Suprapubic skin (tissue), 4 donors: ENCODE results near the gene CCDC33. TPM values are rescaled to one million over a fixed set of nuclear protein-coding genes. Genes with fewer than 3 reads are reported as not detected.

Source experiments
- DNase-seq, 2 donors: peaks; one replicate each; pipeline ENCODE4 v3.0.0-alpha.2; 2019; ENCODE audit warnings: low spot score in 2 of 2
- H3K27ac ChIP-seq: fragments of 200-600 bp; sonication (generic); one replicate; pipeline ENCODE4 v1.5.1; 2019
- H3K27me3 ChIP-seq: fragments of 200-600 bp; sonication (generic); one replicate; pipeline ENCODE4 v1.5.1; 2019
- H3K36me3 ChIP-seq: fragments of 200-600 bp; sonication (generic); one replicate; pipeline ENCODE4 v1.5.1; 2019
- H3K4me1 ChIP-seq: fragments of 200-600 bp; sonication (generic); one replicate; pipeline ENCODE4 v1.5.1; 2019
- H3K4me3 ChIP-seq: fragments of 200-600 bp; sonication (generic); one replicate; pipeline ENCODE4 v1.5.1; 2019; ENCODE audit warnings: mild to moderate bottlenecking
- H3K9me3 ChIP-seq: fragments of 200-600 bp; sonication (generic); one replicate; pipeline ENCODE4 v1.5.1; 2019
- CTCF ChIP-seq, 2 donors: fragments of 200-600 bp in 1 of 2; fragments of 450-650 bp in 1 of 2; sonication (generic) in 1 of 2; IDR thresholded peaks; one replicate each; pipeline ENCODE4 v1.5.1; 2016 to 2019; ENCODE audit warnings: antibody characterized with exemption in 2 of 2, mild to moderate bottlenecking in 1 of 2, moderate library complexity in 1 of 2
- EP300 ChIP-seq: sonication (generic); formaldehyde crosslinking; IDR thresholded peaks from one replicate; pipeline ENCODE4 v1.6.1; 2017; ENCODE audit warnings: antibody characterized with exemption
- POLR2A ChIP-seq, 2 donors: fragments of 450-650 bp; IDR thresholded peaks; one replicate each; pipeline ENCODE4 v1.6.1; 2017; ENCODE audit warnings: antibody characterized with exemption in 2 of 2, mild to moderate bottlenecking in 2 of 2, moderate library complexity in 2 of 2
- POLR2AphosphoS5 ChIP-seq, 3 donors: sonication (generic); formaldehyde crosslinking; IDR thresholded peaks; one replicate each; pipeline ENCODE4 v1.6.1; 2017; ENCODE audit warnings: antibody characterized with exemption in 3 of 3
- WGBS: methylation state at CpG from one replicate; pipeline ENCODE4 v1.1.5; 2018; 5-methylcytosine and 5-hydroxymethylcytosine counted together
- total RNA-seq, 4 donors: library from RNA; depleted of rRNA; stranded (reverse); fragments of >200 nt; gene quantifications; one replicate each; pipeline ENCODE4 v1.1.0, GENCODE V29; 2016

Gene CCDC33
- total RNA-seq, 4 donors from 2014 or later: 0.60 TPM; not detected in 3

GRCh38 chr15:74250266-74250665 is 14.1 kb downstream of the CCDC33 start:
- TF ChIP-seq EP300 (no peak), POLR2A (IDR thresholded peaks at IDR 0.05) (no peak), POLR2AphosphoS5 (IDR thresholded peaks at IDR 0.05) (no peak), CTCF (IDR thresholded peaks at IDR 0.05) (no peak)
- WGBS: 86% methylated on average over 6 of the region's 6 CpGs
- Histone ChIP-seq H3K4me1 (peaks cover 6% of the 10 kb centered on the region), H3K9me3 (no peaks in the 10 kb centered on the region), H3K36me3 (no peaks in the 10 kb centered on the region), H3K4me3 (no peak overlapping the region), H3K27ac (no peak overlapping the region), H3K27me3 (peaks cover 17% of the 10 kb centered on the region)
- DNase-seq: no peak

- DNase-seq: no peak
- H3K4me1 ChIP-seq: no peaks in the 10 kb centered on the region
- no peak overlapping the region for H3K4me3 ChIP-seq
- H3K36me3 ChIP-seq: no peaks in the 10 kb centered on the region
- TF ChIP-seq POLR2AphosphoS5 (IDR thresholded peaks at IDR 0.05) (no peak), CTCF (IDR thresholded peaks at IDR 0.05) (no peak), POLR2A (IDR thresholded peaks at IDR 0.05) (no peak), EP300 (no peak)
- WGBS: 56% methylated on average over 4 of the region's 5 CpGs
- no peaks in the 10 kb centered on the region for H3K9me3 ChIP-seq
- H3K27ac ChIP-seq: no peak overlapping the region
- peaks cover 7% of the 10 kb centered on the region for H3K27me3 ChIP-seq
Measured at GRCh38 chr15:74251131-74251811, 15.1 kb downstream of the CCDC33 start.

GRCh38 chr15:74252291-74252690 is 16.2 kb downstream of the CCDC33 start:
- H3K9me3 ChIP-seq: no peaks in the 10 kb centered on the region
- 67% methylated on average over 1 of the region's 6 CpGs for WGBS
- H3K27ac ChIP-seq: no peak overlapping the region

GRCh38 chr15:74252721-74253120 is 16.6 kb downstream of the CCDC33 start:
- Histone ChIP-seq H3K27ac (no peak overlapping the region), H3K4me3 (no peak overlapping the region), H3K36me3 (no peaks in the 10 kb centered on the region), H3K27me3 (peaks cover 8% of the 10 kb centered on the region), H3K4me1 (no peaks in the 10 kb centered on the region), H3K9me3 (no peaks in the 10 kb centered on the region)
- 89% methylated on average over 1 of the region's 1 CpG for WGBS
- TF ChIP-seq POLR2A (IDR thresholded peaks at IDR 0.05) (no peak), CTCF (IDR thresholded peaks at IDR 0.05) (no peak), POLR2AphosphoS5 (IDR thresholded peaks at IDR 0.05) (no peak), EP300 (no peak)
- DNase-seq: no peak

More at GRCh38 chr15:74252291-74252690, 16.2 kb downstream of the CCDC33 start:
- H3K4me3 ChIP-seq: no peak overlapping the region
- H3K27me3 ChIP-seq: peaks cover 6% of the 10 kb centered on the region
- no peaks in the 10 kb centered on the region for H3K4me1 ChIP-seq
- no peak for DNase-seq
- H3K36me3 ChIP-seq: no peaks in the 10 kb centered on the region
- TF ChIP-seq POLR2AphosphoS5 (IDR thresholded peaks at IDR 0.05) (no peak), EP300 (no peak), CTCF (IDR thresholded peaks at IDR 0.05) (no peak), POLR2A (IDR thresholded peaks at IDR 0.05) (no peak)

GRCh38 chr15:74253211-74253921 is 17.2 kb downstream of the CCDC33 start:
- no peaks in the 10 kb centered on the region for H3K4me1 ChIP-seq
- H3K27me3 ChIP-seq: peaks cover 14% of the 10 kb centered on the region
- H3K4me3 ChIP-seq: no peak overlapping the region
- H3K27ac ChIP-seq: no peak overlapping the region
- H3K9me3 ChIP-seq: no peaks in the 10 kb centered on the region
- 28% methylated on average over 7 of the region's 7 CpGs for WGBS
- DNase-seq: no peak
- TF ChIP-seq POLR2AphosphoS5 (IDR thresholded peaks at IDR 0.05) (no peak), CTCF (IDR thresholded peaks at IDR 0.05) (no peak), EP300 (no peak), POLR2A (IDR thresholded peaks at IDR 0.05) (no peak)
- H3K36me3 ChIP-seq: no peaks in the 10 kb centered on the region
